ENCODE results near the gene CSRP3.

GRCh38 chr11:19200410-19201201, 1.2 kb downstream of the CSRP3 start:
- TF ChIP-seq CTCF (IDR thresholded peaks at IDR 0.05) (no peak), POLR2A (IDR thresholded peaks at IDR 0.05) (no peak)
